NAMALWA (cell line): Measurements from ENCODE around the gene HLCS.

Experiments used
- DNase-seq: peaks from one replicate; pipeline ENCODE4 v3.0.0-alpha.2; 2015; ENCODE audit warnings: low spot score

The HLCS gene

GRCh38 chr21:36701756-36702621 is 264.5 kb downstream of the HLCS start:
- no peak for DNase-seq

- DNase-seq, result no peak
Measured at GRCh38 chr21:36700971-36701755, 265.3 kb downstream of the HLCS start.
